HG03469 (cell line): ENCODE results near the gene SLC2A14.
"Not testable (repeated sequence)": the region's sequence is repeated elsewhere in the genome, so short reads cannot be mapped to it uniquely, and the experiment has no call there.

Experiments used
- ATAC-seq: cut with Tn5 transposase; IDR thresholded peaks from one replicate; pipeline ENCODE4 v1.9.1; 2021; ENCODE audit warnings: mild to moderate bottlenecking, moderate library complexity, moderate number of reproducible peaks; ENCODE audit not compliant: unreplicated experiment

SLC2A14 gene

GRCh38 chr12:7877420-7877819, 4.7 kb upstream of the SLC2A14 start:
- no peak for ATAC-seq

GRCh38 chr12:7870335-7870734, 2.4 kb downstream of the SLC2A14 start:
- ATAC-seq: no peak

- no peak for ATAC-seq
Measured at GRCh38 chr12:7869137-7869536, 3.6 kb downstream of the SLC2A14 start.

GRCh38 chr12:7868391-7868790, 4.3 kb downstream of the SLC2A14 start:
- ATAC-seq: no peak

- no peak for ATAC-seq
Measured at GRCh38 chr12:7864601-7865150, 8.0 kb downstream of the SLC2A14 start.

GRCh38 chr12:7862814-7863348, 9.8 kb downstream of the SLC2A14 start:
- ATAC-seq: not testable (repeated sequence)

- ATAC-seq: not testable (repeated sequence)
Measured at GRCh38 chr12:7862301-7862700, 10.4 kb downstream of the SLC2A14 start.

GRCh38 chr12:7859552-7859951, 13.2 kb downstream of the SLC2A14 start:
- no peak for ATAC-seq

- ATAC-seq: no peak
Measured at GRCh38 chr12:7857971-7858370, 14.7 kb downstream of the SLC2A14 start.

- ATAC-seq: no peak
Measured at GRCh38 chr12:7856516-7856915, 16.2 kb downstream of the SLC2A14 start.

- ATAC-seq: no peak
Measured at GRCh38 chr12:7853557-7853956, 19.2 kb downstream of the SLC2A14 start.

GRCh38 chr12:7851622-7852081, 21.1 kb downstream of the SLC2A14 start:
- ATAC-seq: not testable (repeated sequence)

GRCh38 chr12:7850099-7850498, 22.6 kb downstream of the SLC2A14 start:
- not testable (repeated sequence) for ATAC-seq

- ATAC-seq: not testable (repeated sequence)
Measured at GRCh38 chr12:7848098-7848422, 24.7 kb downstream of the SLC2A14 start.

GRCh38 chr12:7847226-7848097, 25.3 kb downstream of the SLC2A14 start:
- not testable (repeated sequence) for ATAC-seq

- no peak for ATAC-seq
Measured at GRCh38 chr12:7844116-7844515, 28.6 kb downstream of the SLC2A14 start.

- ATAC-seq: not testable (repeated sequence)
Measured at GRCh38 chr12:7843583-7843982, 29.1 kb downstream of the SLC2A14 start.

- not testable (repeated sequence) for ATAC-seq
Measured at GRCh38 chr12:7843149-7843548, 29.6 kb downstream of the SLC2A14 start.

- not testable (repeated sequence) for ATAC-seq
Measured at GRCh38 chr12:7842444-7842843, 30.3 kb downstream of the SLC2A14 start.

GRCh38 chr12:7839848-7840247, 32.9 kb downstream of the SLC2A14 start:
- ATAC-seq: not testable (repeated sequence)

- not testable (repeated sequence) for ATAC-seq
Measured at GRCh38 chr12:7839226-7839625, 33.5 kb downstream of the SLC2A14 start.

GRCh38 chr12:7837366-7837765, 35.3 kb downstream of the SLC2A14 start:
- ATAC-seq: no peak
